HL-60/S4 treated with phorbol 12-myristate 13-acetate at 8.2 ng/mL for 4 days and 3 days (cell line): ENCODE data around the gene ARHGEF5.

Source experiments
- in situ Hi-C: fragments of 300-500 bp; cut with MboI; formaldehyde crosslinking; loops from 2 replicates; pipeline ENCODE4 v1.15.0; 2022; ENCODE audit warnings: low sequenced_read_pairs

The ARHGEF5 gene

DNA sequence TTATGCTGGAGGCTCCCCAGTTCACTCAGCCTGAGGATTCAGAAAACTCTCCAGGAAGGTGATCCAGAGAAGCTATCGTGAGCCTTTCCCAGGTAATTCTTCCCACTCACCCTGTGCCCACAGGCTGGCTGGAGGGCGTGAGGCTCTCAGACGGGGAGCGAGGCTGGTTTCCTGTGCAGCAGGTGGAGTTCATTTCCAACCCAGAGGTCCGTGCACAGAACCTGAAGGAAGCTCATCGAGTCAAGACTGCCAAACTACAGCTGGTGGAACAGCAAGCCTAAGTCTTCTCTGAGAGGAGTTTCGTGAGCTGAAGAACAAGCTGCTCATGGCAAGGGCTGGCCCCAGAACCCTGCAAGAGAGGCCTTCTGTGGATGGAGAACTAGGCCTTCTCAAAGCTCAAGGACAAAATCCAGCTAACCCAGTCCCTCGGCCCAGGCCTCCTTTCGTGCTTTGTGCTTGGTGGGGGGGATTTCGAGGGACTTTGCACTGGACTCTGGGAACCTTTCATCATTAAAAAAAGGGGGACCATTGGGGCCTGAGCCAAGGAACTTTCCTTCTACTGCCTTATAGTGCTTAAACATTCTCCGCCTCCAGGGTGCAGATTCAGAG is 24.7 kb downstream of the ARHGEF5 start:
- in situ Hi-C loops = no loop called here

DNA sequence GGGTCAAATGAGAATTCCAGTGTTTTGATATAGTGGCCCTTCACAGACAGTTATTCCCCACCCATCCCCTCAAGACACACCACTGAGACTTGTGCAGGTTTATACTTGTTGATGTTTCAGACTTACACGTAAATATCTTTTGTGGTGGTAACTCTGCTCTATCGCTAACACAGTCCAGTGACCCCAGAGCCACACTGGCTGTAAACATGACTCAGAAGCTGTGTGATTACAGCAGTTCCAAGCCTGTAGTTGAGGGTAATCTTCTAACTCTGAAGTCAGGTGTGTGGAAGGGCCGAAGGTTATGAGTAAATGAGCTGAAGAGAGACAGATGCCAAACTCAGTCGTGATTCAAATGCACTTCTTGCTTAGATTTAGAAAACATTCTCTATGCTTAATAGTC is 28.9 kb downstream of the ARHGEF5 start:
- in situ Hi-C loops = no loop called here

DNA sequence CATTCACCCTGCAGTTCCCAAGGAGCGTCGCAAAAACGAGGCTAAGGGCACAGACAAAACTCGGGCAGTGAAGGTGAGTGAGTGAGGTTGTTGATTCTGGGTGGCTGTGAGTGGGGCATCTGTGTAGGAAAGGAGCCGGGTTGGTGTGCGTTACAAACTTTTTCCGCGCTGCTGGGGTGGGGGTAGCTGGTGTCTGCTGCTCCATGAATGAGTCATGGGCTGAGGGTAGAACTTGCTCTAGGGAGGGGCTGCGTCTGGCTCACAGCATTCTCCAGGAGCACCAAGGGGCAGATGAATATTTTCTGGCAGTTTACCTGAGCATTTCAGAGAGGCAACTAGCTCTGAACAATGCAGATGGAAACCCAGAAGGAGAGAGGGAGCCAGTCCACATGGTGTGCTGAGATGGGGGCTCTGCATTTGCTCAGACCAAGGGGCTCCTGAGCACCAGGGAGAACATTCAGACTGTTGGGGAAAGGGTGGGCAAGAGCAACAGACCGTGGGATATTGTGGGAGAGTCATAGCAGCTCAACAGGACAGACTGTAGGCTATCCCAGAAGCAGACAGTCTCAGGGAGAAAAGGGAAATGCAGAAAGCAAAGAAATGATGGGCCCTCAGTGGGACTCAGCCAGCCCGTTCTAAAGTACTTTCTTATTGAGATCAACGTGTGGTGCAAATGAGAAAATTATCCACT is 29.5 kb downstream of the ARHGEF5 start:
- in situ Hi-C loops = no loop called here

DNA sequence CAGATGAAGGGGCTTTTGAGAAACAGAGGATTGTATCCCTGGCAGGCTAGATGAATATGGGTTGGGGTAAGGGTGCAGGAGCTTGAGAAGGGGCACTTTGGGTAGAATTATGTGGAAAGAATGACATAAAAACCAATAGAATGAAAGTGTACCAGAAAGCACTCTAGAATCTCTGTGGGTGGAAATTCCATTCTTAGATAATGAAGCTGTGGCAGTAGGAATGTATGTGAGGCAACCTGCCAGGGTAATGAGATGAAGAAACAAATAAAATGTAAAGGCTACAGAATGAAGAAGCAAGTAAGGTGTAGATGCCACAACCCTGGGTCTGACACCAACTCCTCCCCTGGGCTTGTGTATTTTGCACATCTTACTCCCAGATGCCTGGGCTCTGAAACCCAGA is 31.5 kb downstream of the ARHGEF5 start:
- in situ Hi-C loops = no loop called here

DNA sequence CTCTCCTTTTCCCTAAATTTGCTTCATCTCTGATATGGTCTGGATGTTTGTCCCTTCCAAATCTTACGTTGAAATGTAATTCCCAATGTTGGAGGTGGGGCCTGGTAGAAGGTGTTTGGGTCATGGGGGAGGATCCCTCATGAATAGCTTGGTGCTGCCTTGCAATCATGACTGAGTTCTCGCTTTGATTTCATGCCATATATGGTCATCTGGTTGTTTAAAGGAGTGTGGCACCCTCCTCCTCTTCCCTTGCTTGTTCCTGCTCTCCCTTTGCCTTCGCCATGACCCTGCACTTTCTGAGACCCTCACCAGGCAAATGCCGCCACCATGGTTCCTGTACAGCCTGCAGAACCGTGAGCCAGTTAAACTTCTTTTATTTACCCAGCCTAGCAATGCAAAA is 33.7 kb downstream of the ARHGEF5 start:
- in situ Hi-C loops = no loop called here

DNA sequence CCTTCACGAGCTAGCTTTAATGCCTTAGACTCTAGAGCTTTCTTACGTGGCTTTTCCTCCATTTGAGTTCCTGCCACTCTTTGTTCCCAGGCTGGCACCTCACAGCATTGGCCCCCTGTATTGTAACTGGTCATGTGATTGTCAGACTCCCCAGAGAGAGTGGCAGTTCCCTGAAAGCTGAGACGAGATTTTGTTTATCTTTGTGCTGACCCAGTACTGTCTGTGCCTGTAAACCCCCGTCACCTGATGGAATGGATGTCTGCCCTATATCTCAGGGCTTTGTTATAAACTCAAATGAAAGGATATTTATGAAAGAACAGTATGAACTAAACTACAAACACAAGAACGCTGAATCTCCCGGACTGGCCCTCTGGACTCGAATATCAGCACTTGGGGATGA is 35.3 kb downstream of the ARHGEF5 start:
- in situ Hi-C loops = no loop called here

DNA sequence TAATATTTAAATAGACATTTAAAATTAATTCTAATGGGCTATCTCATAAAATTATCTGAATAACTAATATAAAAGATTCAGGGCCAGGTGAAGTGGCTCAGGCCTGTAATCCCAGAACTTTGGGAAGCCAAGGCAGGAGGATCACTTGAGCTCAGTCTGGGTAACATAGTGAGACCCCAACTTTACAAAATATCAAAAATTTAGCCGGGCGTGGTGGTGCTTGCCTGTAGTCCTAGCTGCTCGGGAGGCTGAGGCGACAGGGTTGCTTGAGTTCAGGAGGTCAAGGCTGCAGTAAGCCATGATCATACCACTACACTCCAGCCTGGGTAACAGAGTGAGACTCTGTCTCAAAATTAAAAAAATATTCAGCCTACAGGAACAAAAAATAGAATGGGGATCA is 35.8 kb downstream of the ARHGEF5 start:
- in situ Hi-C loops = no loop called here

DNA sequence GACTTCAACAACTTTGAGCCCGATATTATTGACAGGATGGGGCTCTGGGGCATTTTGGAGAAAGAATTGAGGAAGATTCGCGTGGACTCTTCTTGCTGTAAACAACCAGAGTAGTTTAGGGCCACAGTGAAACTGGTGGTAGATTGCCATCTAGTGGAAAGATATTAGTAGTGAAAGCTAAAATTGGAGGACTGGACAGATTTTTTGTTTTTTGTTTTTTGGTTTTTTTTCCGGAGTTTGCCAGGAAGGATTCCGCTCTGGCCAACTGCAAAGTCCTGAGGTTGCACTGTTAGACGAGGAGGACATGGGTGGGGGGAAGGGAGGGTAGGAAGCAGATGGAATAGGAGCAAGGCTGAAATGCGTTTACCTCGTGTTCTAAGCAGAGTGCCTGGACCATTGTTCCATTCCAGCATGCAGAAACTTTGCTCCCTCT is 36.6 kb downstream of the ARHGEF5 start:
- in situ Hi-C loops = no loop called here

DNA sequence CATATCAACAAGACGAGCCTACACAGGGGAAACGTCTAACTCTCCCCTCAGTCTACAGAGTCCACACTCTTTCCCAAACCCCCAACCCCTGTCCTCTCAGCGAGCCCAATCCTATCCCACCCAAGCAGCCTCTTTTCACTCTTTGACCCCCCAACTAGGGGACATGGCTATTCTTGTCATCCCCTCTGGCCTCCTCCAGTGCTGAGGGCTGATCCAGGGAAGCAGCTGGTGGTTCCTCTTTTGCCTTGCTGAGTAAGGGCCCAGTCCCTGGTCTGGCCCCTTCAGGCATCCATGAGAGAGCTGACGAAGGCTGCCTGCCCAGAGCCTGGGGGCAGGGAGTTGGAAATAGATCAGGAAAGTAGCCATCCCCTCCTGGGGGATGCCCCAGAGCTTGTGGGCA is 41.9 kb downstream of the ARHGEF5 start:
- in situ Hi-C loops = no loop called here

DNA sequence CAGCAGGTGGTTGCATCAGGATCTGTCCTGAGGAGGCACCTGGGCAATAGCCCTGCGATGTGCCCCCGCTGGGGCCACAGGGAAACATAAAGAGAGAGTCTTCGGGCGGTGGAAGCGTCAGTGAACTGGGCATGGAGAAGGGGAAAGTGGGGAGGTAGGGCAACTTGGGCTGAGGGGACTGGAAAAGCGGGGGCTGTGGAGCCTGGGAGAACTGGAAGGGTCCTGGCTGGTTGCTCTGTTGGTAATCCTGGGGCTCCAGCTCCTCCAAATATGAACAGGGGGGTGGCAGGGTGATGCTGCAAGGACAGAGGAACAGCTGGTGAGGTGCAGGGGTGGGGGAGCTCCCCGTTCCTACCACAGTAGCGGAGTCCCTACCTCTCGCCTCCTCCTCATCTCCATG is 43.1 kb downstream of the ARHGEF5 start:
- in situ Hi-C loops = no loop called here

DNA sequence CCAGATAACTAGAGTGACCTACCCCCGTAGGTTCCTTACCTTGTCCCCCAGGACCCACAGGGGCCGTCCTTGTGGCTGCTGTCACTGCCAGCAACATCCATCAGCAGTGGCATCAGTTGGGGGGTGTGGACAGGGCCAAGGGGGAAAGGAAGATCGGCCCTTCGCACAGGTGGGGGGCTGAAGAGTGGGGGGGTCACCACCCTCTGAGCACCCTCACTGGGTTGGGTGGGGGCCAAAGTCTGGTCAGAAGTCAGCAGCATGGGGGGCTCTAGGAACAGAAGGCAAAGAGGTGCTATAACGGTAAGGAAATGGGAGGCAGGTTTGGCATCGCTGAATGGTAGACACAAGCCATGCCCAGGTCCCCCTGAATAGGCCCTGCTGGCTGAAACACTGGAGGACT is 43.7 kb downstream of the ARHGEF5 start:
- in situ Hi-C loops = no loop called here

DNA sequence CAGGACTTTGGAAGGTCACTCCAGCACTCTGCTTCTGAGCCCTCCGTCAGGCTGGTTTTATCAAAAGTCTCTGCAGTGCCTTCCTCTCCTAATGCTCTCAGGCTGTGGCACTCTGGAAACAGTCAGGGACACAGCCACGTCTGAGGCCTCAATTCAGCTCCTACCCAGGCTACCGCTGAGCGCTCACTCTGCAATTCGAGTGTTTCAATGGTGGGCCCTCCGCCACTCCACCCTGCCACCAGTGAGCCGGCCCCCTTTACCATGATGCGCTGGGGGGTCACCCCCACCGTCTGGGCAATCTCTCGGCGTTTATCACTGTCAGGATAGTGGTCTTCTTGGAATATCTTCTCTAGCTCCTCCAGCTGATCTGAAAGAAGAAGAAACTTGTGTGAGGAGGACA is 44.7 kb downstream of the ARHGEF5 start:
- in situ Hi-C loops = no loop called here

DNA sequence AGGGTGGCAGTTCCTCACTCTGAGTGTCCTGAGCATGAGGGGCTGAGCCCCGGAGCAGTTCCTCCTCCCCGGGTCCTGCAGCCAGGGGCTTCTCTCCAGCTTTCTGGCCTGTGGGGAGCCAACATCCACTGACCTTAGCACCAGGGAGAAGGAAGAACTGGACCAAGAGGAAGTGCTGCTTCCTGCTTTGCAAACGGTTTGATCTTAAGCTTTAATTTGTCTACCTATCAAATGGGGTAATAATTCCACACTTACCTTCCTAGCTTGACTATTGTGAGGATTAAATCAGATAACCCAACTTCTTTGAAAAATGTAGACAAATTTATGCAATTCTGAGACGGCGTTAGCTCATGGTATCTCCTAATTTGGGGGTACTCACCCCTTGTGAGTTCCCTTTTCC is 46.3 kb downstream of the ARHGEF5 start:
- in situ Hi-C loops = no loop called here

DNA sequence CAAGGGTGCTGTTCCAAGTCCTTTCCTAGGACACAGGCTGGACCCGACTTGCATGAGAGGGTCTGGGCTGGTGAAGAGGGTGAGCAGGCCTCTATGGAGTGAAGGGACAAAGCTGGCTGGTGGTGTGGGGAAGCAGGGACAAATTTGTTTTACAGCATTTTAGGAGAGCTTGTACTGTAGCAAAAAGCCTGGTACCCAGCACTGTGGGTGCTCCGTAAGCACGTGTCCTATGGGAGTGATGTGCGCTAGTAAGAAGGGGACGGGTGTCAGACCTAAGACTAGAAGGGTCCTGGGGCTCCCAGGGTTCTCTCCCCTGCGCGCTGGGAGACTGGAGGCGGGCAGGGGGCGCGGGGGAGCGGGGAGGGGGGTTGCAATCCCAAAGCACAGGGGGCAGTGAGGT is 47.9 kb downstream of the ARHGEF5 start:
- in situ Hi-C loops = no loop called here

DNA sequence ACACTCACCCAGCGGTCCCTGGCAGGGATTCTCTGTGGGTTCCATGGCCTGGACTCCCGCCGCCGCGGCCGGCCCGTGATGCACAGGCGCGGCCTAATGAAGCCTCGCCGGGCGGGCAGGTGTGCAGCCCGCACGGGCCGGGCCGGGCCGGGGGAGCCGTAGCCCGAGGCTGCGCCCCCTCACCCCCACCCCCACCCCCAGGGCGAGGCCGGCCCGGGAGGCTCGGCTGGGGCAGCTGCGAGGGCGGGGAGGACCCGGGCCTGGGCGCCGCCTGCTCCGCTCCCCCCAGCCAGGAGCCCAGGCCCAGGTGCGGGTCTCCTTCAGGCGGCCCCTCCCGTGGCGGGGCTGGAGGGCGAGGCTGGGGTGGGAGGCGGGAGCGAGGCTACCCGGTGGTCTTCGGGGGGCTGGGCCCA is 48.5 kb downstream of the ARHGEF5 start, which contains the start of gene NOBOX:
Gene NOBOX (minus strand): TSS at position 45 of the 413 bp plus-strand sequence.
- in situ Hi-C loops = no loop called here

DNA sequence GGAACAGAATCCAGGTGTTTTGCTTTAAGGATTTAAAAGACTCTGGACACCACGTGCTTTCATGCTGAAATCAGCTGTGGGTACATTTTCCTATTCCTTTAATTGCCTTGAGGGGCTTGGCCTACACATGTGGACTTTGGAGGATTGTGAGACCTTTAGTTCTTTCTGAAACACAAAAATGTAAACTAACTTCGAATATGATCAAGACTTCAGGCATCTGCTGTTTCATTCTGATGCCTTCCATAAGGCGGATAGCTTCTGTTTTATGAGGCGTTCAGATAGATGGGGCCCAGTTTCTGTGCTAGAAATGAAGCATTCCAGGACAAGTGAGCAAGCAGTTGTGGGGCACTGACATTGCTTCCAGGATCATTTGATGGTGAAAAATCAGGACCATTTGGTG is 49.7 kb downstream of the ARHGEF5 start:
- in situ Hi-C loops = no loop called here

DNA sequence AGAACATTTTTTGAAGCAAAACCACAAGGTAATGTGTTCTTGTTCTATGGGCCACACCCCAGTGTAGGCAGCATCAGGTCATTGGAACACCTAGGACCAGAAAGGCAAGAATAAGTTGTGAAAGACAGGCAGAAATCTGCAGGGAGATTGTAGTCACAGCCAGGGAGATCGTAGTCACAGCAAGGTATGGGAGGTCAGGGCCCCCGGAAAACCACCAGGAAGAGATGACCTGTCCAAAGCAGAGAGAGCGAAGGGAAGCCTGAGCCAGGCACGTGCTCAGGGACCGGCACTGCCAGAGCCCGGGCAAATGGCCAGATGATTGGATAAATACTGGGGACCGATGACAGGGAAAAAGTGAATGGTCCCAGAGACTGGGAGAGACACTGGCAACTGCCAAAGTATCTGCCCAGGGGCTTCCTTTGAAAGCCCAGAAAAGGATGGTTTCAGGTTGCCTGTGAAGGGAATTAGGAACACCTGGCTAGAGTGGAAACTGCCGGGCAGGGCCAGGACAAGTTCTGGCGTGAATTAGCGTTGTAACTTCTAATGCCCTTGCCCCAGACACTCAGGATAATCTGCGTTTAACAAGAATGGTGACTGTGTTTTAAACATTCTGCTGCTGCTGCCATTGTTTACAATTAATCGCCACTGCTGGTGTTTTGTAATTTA is 52.2 kb downstream of the ARHGEF5 start:
- in situ Hi-C loops = no loop called here

DNA sequence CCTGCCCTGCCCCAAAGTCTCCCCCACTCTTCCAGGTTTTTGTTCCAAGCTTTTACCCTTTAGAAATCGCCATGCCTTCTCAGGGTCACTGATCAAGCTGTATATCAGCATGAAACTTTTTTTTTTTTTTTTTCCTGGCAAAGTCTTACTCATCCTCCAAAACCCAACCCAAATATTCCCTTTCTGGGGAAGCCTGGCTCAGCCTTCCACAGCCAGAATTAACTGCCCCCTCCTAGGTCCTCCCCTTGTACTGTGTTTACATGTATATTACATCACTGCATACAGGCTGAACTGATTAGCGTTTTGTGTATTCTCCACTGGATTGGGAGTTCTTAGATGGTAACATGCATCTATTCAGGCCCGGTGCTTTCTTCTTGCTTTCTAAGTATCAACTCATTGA is 52.9 kb downstream of the ARHGEF5 start:
- in situ Hi-C loops = no loop called here

DNA sequence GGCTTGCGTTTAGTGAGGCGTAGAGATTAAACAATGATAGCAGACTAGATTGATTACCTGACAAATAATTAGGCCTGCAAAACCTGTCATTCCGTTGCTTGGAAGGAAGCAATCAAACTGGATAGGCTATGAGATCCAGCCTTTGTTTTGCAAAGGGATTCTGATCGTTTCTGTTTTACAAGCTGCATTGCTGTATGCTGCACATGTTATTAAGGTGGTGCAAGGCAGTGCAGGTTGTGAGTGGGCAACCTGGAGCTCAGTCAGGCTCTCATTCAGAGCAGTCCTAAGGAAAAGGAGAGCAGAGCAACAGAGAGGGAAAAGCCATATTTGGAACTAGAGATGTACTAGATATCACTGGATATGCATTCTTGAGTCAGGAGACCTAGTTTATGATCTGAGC is 55.2 kb downstream of the ARHGEF5 start:
- in situ Hi-C loops = no loop called here

DNA sequence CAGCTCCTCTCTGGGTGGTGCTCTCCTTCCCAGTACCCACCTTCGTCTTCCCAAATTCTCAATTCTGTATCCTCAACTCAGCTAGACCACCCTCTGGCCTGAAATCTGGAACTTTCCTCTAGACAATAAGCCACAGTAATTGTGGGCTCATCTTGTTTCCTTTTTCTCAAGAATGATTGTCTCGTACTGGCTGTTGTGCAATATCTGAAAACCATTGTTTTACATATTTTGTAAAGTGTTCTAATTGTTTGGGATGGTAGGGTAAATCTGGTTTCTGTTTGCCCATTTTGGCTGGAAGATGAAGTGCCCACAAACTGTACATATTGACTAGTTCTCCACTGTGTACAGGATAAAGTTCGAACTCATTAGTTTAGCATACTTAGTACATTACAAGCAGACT is 59.6 kb downstream of the ARHGEF5 start:
- in situ Hi-C loops = no loop called here

DNA sequence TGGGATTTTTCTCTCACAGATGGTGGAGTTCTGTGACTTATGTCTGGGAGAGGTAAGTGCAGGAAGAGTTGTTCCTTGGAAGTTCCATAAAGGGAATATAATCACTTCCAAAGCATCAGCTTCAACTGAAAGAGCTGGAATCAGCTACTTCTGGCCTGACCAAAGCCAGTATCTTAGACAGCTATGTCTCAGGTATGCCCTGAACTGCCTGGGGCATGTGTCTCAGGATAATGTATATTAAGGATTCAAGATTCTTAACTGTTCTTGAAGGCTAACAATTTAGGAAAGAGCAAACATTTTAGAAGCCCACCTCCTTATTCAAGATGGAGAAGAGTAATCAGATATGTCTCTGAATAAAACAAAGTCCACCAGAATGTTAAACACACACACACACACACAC is 60.7 kb downstream of the ARHGEF5 start:
- in situ Hi-C loops = no loop called here

DNA sequence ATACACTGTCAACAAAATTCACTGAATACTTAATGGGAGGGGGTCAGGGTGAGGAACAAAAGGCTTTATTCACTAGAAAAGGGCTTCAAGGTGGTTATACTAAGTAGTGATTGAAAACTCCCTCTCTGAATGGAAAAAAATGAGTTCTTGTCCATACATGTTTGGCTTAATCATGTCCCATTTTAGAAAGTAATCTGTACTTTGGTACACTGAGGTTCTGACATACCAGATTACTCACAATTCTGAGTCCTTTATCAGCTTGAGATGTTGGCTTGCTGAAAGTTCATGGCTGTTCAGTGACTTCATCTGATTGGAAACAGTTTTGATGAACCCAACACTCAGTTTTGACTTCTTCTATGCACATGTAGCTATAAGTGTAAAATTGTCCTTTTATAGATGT is 61.1 kb downstream of the ARHGEF5 start:
- in situ Hi-C loops = no loop called here
